ENCODE data around the gene FCER1G. TPM values are rescaled to one million over a fixed set of nuclear protein-coding genes. Genes with fewer than 3 reads are reported as not detected.

The FCER1G gene
- total RNA-seq, 2 experiments from 2014 or later, result 18.9 to 22.1 TPM

DNA sequence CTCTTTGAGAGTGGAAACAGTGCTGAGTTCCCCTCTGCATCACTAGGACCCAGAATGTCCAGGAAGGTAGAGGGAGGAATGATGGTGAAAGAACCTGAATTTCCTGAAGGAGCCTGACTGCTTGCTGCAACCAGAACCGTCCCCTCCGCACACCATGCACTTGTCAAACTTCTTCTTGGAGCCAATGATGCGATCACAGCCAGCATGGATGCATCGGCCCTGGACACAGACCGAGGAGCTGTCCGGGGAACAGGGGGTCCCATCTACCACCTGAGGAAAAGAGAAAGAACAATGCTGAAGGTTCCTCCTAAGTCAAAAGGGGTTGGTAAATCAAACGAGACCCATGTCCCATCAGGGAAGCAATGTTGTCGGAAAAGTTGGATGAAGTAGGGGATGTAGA lies 23.1 kb upstream of the FCER1G start:
- no peaks in the 10 kb centered on the region for H3K36me3 Mint-ChIP-seq
- ATAC-seq (ENCODE audit: low read depth) (no peak), DNase-seq (no peak)
- no peaks in the 10 kb centered on the region for H3K27me3 Mint-ChIP-seq
- no peak overlapping the region for H3K4me3 Mint-ChIP-seq
- H3K27ac Mint-ChIP-seq, result no peak overlapping the region
- no peaks in the 10 kb centered on the region for H3K9me3 Mint-ChIP-seq
- POLR2A ChIA-PET, result interaction anchor here (1.0 to 4.1 kb wide), 6 partner anchors 9 to 33 kb away, joined by 3 to 22 read pairs (median 7); partner anchors contain the start of genes B4GALT3, NDUFS2 and TOMM40L
- H3K4me1 Mint-ChIP-seq, result peaks cover 38% of the 10 kb centered on the region

DNA sequence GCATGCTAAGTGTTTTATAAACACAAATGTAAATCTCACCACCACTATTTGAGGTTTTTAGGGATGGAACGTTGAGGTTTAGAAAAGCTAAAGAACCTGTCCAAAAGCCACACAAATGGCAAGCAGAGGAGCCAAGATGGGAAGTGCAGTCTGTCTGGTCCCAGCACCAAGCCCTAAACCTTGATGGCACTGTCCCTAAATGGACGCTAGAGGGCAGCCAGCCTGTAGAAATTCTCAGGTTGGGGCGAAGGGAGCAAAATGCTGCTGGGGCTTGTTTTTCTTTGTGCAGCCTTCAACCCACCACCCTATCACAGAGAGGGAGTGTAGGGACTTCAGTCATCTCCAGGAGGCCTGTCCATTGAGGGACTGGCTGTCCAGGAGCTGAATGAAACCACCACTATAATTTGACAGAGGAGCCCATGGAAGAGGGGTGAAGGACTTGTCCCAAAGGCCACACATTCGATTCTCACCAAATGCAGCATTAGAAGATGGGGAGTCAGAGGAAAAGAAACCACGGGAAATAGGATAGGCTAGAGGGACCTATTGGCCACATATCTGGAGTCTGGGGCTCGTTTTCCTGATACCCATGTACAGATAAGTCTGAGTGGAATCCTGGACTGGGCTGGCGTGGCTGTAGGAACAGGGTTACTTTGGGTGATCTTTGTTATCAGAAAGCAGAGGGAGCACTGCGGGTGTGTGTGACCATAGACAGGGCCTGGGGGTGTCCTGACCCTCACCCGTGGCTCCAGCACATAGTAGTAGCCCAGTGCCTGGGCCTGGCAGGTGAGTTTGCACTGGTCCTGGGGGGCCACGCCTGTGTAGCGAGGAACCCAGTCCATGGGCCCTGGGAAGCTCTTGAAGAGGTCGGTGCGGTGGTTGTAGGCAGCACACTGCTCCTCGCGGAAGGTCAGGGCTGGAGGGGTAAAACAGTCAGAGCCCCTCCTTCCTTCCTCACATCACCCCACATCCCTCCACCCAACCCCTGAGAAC lies 22.3 kb upstream of the FCER1G start:
- H3K27me3 Mint-ChIP-seq, result no peaks in the 10 kb centered on the region
- H3K4me3 Mint-ChIP-seq, result no peak overlapping the region
- DNase-seq (peak; percentile 58), ATAC-seq (ENCODE audit: low read depth) (peak; percentile 81)
- no peaks in the 10 kb centered on the region for H3K36me3 Mint-ChIP-seq
- POLR2A ChIA-PET, result interaction anchor here (0.5 to 4.1 kb wide), 7 partner anchors 10 to 70 kb away, joined by 3 to 22 read pairs (median 5); partner anchors contain the start of genes B4GALT3, NDUFS2 and TOMM40L
- peaks cover 40% of the 10 kb centered on the region for H3K4me1 Mint-ChIP-seq
- H3K27ac Mint-ChIP-seq, result peak overlapping the region; percentile 90
- H3K9me3 Mint-ChIP-seq, result no peaks in the 10 kb centered on the region

DNA sequence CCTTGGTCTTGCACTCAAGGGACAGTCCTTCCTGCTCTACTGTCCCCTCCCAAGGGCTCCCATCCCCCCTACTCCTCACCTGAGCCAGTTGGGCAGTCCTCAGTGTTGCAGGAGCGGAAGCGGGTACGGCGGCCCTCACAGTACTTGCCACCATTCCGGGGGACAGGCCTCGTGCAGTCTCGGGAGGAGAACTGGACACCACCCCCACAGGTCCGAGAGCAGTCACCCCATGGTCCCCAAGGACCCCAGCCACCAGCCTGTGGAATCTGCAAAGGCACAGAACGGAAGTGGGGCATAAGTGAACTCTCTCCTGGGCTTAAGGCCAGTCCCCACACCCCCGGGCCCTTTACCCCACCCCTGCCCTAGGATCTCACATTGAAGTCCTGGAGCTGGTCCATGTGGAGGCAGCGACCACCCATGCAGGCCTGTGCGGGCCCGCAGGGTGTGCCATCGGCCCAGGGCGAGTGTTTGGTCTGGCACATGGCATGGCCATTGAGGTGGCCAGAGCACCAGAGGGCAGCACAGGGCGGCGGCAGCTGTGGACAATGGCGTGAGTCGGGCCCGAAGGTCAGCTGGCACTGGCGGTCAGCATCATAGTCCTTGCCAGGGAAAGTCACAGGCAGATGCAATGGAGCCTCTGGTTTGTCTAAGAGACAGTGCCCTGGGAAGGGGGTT lies 21.4 kb upstream of the FCER1G start:
- H3K27me3 Mint-ChIP-seq, result no peaks in the 10 kb centered on the region
- H3K9me3 Mint-ChIP-seq, result no peaks in the 10 kb centered on the region
- ATAC-seq (ENCODE audit: low read depth) (no peak), DNase-seq (no peak)
- POLR2A ChIA-PET, result interaction anchor here (1.2 to 4.1 kb wide), 4 partner anchors 9 to 17 kb away, joined by 4 to 22 read pairs (median 6); partner anchors contain the start of genes B4GALT3 and NDUFS2
- peak overlapping the region; percentile 90 for H3K27ac Mint-ChIP-seq
- H3K36me3 Mint-ChIP-seq, result no peaks in the 10 kb centered on the region
- no peak overlapping the region for H3K4me3 Mint-ChIP-seq
- peaks cover 38% of the 10 kb centered on the region for H3K4me1 Mint-ChIP-seq

DNA sequence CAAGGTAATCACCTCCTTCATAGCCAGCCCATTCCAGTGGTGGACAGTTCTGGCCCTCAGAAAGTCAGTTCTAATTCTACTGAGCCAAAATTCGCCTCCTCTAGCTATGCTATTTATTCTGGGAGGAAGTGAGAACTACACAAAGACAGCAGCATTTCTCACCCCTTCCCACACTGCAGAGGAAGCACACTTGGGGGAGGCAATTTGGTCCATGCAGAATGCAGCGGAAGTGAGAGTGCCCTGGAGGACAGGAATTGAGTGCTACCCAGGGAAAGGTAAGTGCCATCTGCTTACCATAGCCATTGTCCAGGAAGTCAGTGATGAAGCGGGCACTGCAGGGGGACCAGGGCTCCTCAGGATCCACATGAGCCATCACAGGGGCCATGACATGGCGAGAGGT lies 19.9 kb upstream of the FCER1G start:
- H3K4me3 Mint-ChIP-seq, result no peak overlapping the region
- POLR2A ChIA-PET, result interaction anchor here (1.7 to 1.9 kb wide), 2 partner anchors 10 to 18 kb away, joined by 4 to 7 read pairs; partner anchors contain the start of gene B4GALT3

DNA sequence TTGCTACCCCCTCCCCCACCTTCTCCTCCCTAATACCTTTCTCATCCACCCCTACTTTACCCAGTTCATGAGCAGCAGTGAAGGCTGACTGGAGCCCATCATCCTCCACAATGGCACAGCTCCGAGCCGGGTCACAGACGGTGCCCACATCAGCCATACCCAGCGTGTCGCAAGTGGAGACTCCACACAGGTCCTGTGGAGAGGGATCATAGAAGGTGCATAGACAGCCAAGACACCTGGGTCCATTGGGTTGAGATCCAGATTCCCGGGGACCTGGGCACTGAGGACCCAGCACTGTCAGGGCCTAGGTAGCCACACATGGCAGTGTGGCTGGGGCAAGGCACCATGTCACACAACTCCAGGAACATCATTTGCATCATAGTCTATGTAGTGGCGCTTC lies 19.0 kb upstream of the FCER1G start:
- no peak overlapping the region for H3K27ac Mint-ChIP-seq
- no peaks in the 10 kb centered on the region for H3K9me3 Mint-ChIP-seq
- DNase-seq (no peak), ATAC-seq (ENCODE audit: low read depth) (no peak)
- no peak overlapping the region for H3K4me3 Mint-ChIP-seq
- H3K27me3 Mint-ChIP-seq, result no peaks in the 10 kb centered on the region
- peaks cover 50% of the 10 kb centered on the region for H3K4me1 Mint-ChIP-seq
- POLR2A ChIA-PET, result no interaction called here
- H3K36me3 Mint-ChIP-seq, result no peaks in the 10 kb centered on the region

More for the DNA sequence above, 19.9 kb upstream of the FCER1G start:
- H3K9me3 Mint-ChIP-seq, result no peaks in the 10 kb centered on the region
- peaks cover 40% of the 10 kb centered on the region for H3K4me1 Mint-ChIP-seq
- ATAC-seq (ENCODE audit: low read depth) (peak; percentile 25), DNase-seq (no peak)
- H3K27ac Mint-ChIP-seq, result peak overlapping the region; percentile 70
- H3K36me3 Mint-ChIP-seq, result no peaks in the 10 kb centered on the region
- H3K27me3 Mint-ChIP-seq, result no peaks in the 10 kb centered on the region

DNA sequence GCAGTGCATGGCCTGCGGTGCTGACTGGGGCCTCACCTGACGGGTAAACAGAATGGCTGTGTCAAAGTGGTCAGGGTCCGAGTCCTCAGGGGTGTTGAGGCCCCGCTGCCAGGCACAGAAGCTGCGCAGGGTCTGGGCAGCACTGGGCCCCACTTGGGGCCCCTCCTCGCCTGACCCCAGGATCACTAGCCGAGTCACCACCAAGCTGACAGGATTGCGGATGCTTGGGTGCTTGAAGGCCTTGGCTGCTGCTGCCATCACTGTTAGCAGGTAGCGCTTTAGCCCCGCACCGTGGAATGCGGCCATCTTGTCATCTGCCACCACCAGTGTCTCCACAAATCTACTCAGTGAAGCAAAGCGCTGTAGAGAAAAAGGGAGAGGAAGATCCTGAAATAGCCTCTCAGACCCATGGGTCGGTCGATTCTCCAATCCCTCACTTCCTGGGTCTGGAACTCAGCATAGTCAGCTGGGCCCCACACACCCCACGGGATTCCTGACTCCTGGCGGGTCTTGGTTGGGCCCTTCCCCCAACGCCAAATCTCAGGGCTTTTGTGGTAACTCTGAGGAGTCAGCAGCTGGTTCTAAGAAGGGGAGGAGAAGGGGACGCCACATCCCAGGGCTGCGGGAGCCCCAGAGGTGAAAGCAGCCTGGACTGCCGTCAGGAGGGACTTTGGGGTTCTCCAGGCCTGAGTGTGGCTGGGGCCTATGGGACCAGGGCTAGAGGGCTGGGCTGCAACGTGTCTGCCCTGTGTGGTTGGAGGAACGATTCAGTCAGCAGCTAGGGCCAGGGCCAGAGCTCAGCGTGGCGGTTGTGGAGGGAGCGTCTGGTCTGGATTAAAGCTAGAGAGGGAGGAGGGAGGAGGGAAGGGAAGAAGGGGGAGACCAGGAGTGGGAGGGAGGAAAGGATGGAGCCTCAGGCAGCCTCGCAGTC lies 18.3 kb upstream of the FCER1G start:
- Mint-ChIP-seq H3K27ac (peak overlapping the region; percentile 85), H3K27me3 (no peaks in the 10 kb centered on the region)
- no peak for ATAC-seq (ENCODE audit: low read depth)

DNA sequence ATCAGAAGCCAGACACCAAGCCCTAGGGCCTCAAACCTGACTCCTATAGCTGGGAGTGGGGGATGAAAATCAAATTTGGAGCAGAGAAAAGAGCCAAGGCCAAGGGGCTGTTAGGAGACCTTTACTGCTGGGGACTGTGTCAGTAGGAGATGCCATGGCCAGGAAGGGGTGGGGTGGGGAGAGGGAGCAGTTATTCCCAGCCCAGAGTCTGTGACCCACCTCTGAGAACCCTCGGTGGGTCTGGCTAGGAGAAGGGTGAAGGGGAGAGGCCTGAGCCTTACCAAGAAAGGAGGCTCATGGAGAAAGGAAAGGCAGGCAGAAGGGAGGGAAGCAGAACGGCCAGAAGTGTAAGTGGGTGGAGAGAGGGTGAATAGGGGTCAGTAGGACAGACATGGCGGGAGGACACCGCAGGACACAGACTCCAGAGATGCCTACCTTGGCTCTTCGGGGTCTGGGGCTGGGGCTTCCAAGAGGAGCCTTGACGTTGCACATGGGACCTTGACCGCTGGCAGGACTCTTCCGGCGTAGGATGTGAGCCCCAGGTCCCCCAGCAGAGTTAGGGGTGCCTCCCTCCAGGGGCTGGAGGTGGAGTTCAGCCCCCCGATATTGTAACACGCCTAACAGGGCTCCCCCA lies 17.4 kb upstream of the FCER1G start:
- H3K36me3 Mint-ChIP-seq, result peaks cover 2% of the 10 kb centered on the region
- POLR2A ChIA-PET, result interaction anchor here (0.6 to 1.9 kb wide), 5 partner anchors 12 to 100 kb away, joined by 3 to 8 read pairs (median 7); partner anchors contain the start of gene TOMM40L
- H3K9me3 Mint-ChIP-seq, result no peaks in the 10 kb centered on the region
- peaks cover 53% of the 10 kb centered on the region for H3K4me1 Mint-ChIP-seq
- no peak for ATAC-seq (ENCODE audit: low read depth)
- DNase-seq, result no peak
- peak overlapping the region; percentile 85 for H3K27ac Mint-ChIP-seq
- H3K4me3 Mint-ChIP-seq, result no peak overlapping the region
- no peaks in the 10 kb centered on the region for H3K27me3 Mint-ChIP-seq

More for the DNA sequence above, 18.3 kb upstream of the FCER1G start:
- Mint-ChIP-seq H3K36me3 (no peaks in the 10 kb centered on the region), H3K4me1 (peaks cover 55% of the 10 kb centered on the region), H3K9me3 (no peaks in the 10 kb centered on the region), H3K4me3 (no peak overlapping the region)
- DNase-seq, result no peak
- POLR2A ChIA-PET, result interaction anchor here (0.6 to 1.9 kb wide), 4 partner anchors 11 to 109 kb away, joined by 3 to 7 read pairs (median 5); no protein-coding TSS in a partner anchor

DNA sequence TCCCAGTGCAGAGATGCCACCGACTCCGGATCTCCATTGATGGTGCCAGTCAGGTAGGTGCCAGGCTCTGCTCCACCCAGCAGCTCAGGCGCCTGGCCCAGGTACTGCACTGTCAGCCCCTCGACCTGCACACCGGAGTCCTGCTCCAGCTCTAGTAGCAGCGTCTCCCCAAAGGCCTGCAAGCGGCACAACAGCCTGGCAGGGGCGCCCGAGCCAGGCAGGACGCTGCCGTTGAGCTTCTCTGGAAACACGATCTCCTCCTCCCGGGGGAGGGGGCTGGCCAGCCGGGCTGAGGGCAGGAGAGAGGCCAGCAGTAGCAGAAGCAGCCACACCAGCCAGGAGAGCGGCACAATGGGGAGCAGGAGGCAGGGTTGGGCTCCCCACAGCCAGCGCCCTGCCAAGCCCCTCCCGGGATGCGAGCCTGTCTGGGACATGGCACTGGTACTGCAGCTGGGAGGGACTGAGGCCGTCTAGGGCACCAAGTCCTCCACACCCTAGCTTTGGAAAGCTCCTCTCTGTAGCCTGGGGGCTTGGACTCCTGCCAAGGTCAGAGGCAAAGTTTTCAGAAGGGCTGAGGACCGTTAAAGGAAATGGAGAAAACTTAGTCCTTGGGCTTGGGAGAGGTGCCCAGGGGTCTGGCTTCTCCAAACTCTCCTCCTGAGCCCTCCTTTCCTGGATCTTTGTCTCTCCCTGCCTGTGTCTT lies 16.8 kb upstream of the FCER1G start:
- H3K27ac Mint-ChIP-seq, result peak overlapping the region; percentile 64
- peaks cover 54% of the 10 kb centered on the region for H3K4me1 Mint-ChIP-seq
- no peak for ATAC-seq (ENCODE audit: low read depth)
- peaks cover 2% of the 10 kb centered on the region for H3K36me3 Mint-ChIP-seq
- H3K9me3 Mint-ChIP-seq, result no peaks in the 10 kb centered on the region
- no peak for DNase-seq
- no peak overlapping the region for H3K4me3 Mint-ChIP-seq
- POLR2A ChIA-PET, result interaction anchor here (1.0 to 1.9 kb wide), 5 partner anchors 13 to 33 kb away, joined by 3 to 8 read pairs (median 7); partner anchors contain the start of genes PPOX and TOMM40L
- no peaks in the 10 kb centered on the region for H3K27me3 Mint-ChIP-seq

DNA sequence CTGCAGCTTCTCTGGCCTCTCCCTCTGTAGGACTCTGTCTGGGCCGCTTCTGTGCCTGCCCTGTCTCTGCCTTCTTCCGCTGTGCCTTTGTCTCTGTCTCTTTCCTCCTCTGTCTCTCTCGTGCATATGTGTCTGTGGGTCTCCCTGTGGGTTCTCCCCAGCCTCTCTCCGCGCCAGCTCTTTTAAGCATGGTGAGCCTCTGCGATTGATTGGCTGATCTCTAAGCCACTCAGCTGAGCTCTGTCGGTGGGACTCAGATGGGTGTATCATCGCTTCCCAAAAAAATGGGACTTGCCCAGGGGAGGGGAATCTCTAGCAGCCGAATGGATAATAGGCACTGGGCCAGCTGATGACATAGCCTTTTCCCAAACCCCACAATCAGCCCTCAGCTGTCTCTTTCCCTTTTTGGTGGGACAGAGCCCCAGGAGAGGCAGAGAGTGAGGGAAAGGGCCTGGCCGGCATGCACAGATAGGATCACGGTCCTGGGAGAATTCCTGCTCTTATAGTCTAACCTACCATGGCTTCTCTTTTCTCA lies 16.1 kb upstream of the FCER1G start, which contains the start of gene ADAMTS4:
Gene ADAMTS4, minus strand, starts transcription at position 158 of the 535 bp plus-strand sequence. CDS start 427 bp downstream, outside the sequence.
- POLR2A ChIA-PET, result interaction anchor here (1.0 to 1.7 kb wide), 4 partner anchors 17 to 33 kb away, joined by 3 to 8 read pairs (median 6); partner anchors contain the start of genes PPOX and TOMM40L
- no peak for DNase-seq
- Mint-ChIP-seq H3K27me3 (no peaks in the 10 kb centered on the region), H3K4me3 (peak within 1 kb of the TSS; percentile 76), H3K9me3 (no peaks in the 10 kb centered on the region), H3K36me3 (peaks cover 2% of the 10 kb centered on the region), H3K4me1 (peaks cover 58% of the 10 kb centered on the region), H3K27ac (peak within 1 kb of the TSS; percentile 97)
- ATAC-seq (ENCODE audit: low read depth), result no peak

DNA sequence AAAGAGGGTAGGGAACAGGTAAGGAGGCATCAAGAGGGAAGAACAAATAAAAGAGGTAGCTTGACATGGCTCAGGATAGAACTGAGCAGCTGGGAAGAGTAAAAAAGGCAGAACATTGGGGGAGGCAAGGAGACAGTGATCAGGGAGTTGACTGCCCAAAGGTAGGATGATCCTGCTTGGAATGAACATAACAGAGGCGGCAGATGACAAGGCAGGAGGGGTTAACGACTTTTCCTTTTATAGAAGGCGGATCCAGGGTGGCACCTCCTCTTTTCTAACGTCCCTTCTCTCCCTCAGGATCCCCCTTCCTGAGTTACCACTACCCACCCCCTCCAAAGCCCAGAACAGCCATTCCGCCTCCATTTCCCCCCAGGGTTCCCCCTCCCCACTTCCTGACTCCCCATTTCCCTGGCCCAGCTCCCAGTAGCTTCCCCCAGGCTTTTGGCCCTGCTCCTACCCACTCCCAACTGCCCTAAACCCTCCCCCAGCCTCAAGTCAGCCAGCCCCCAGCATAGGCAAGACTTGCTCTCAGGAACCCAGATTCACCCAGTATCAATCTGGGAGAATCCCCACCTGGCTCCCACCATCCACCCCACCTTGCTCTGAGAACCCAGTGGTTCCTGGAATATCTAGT lies 15.5 kb upstream of the FCER1G start:
- H3K27ac Mint-ChIP-seq, result peak overlapping the region; percentile 97

More for the DNA sequence above, 15.5 kb upstream of the FCER1G start:
- DNase-seq (no peak), ATAC-seq (ENCODE audit: low read depth) (no peak)
- peaks cover 63% of the 10 kb centered on the region for H3K4me1 Mint-ChIP-seq
- no peaks in the 10 kb centered on the region for H3K27me3 Mint-ChIP-seq
- POLR2A ChIA-PET, result interaction anchor here (1.4 kb wide), 2 partner anchors 26 to 34 kb away, joined by 6 to 8 read pairs; partner anchors contain the start of genes PPOX and TOMM40L
- peak overlapping the region; percentile 76 for H3K4me3 Mint-ChIP-seq
- H3K9me3 Mint-ChIP-seq, result no peaks in the 10 kb centered on the region
- H3K36me3 Mint-ChIP-seq, result peaks cover 9% of the 10 kb centered on the region
